GM21529 (cell line): ENCODE data around the gene DIAPH2.
"Not testable (repeated sequence)": the region's sequence is repeated elsewhere in the genome, so short reads cannot be mapped to it uniquely, and the experiment has no call there.

Source experiments
- ATAC-seq: cut with Tn5 transposase; IDR thresholded peaks from one replicate; pipeline ENCODE4 v1.9.1; 2021; ENCODE audit not compliant: unreplicated experiment

Gene DIAPH2

DNA sequence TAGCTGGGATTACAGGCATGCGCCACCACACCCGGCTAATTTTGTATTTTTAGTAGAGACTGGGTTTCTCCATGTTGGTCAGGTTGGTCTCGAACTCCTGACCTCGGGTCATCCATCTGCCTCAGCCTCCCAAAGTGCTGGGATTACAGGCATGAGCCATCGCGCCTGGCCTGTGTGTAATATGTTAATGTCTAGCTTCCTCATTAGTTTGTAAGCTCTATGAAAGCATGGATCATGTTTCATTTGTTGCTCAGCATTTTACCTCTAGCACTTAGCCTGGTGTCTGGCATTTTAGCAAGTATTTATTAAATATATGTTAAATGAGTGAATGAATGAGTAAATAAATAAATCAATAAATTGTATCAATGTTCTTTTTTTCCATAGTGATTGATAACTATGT is 29.8 kb downstream of the DIAPH2 start:
- ATAC-seq: not testable (repeated sequence)

DNA sequence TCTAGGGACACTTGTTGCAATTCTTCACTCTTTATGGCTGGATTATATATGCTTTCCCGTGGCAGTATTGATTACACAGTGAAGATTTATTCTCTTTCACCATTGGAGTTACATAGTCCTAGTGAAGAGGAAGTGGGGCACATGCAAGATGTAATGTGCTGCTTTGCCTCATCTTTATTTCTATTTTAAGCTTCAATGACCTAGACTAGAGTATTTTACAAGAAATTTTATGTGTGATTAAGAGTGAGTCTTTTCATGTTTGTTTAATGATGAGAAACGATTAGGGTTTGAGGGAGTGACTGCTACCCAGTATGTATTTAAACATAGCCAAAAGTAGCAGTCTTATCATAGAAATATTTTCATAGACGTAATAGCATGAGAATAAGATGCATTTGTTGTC is 30.8 kb downstream of the DIAPH2 start:
- ATAC-seq: no peak

GRCh38 chrX:96719161-96719875 is 34.7 kb downstream of the DIAPH2 start:
- ATAC-seq: no peak

DNA sequence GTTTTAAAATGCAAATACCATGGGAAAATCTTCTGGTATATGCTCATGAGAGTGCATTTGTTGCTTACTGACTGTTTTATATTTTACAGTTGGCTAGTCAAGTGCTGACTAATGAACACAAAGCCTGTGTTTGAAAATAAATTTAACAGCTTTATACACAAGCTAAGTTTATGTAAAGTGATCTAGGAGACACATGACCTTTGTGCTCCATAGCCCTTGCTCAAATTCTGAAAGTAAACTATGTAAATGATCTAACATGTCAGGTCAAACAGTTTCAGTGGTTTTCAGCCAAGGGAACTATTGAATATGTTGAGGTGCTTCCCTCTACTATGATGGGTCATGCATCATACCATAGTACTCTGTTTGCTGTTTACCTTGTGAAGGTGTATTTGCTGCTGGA is 36.7 kb downstream of the DIAPH2 start:
- ATAC-seq: peak; percentile 100

DNA sequence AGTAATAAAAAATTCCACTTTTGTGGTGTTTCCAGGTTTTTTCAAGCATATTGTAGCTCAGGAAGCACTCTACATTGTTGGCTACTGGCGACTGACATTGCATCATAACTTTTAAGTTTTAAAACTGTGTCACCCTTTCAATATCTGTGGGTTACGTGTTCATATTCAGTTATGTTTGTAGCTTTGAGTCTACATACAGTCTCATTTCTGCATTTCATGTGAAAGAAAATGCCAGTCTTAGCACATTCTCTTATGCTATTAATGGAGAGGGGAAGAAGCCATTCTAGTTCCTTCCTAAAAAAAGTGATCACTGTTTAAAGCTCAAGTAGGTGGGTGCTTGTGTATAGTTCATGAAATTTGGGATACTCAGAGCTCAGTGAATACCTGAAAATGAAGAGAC is 38.1 kb downstream of the DIAPH2 start:
- ATAC-seq: no peak

DNA sequence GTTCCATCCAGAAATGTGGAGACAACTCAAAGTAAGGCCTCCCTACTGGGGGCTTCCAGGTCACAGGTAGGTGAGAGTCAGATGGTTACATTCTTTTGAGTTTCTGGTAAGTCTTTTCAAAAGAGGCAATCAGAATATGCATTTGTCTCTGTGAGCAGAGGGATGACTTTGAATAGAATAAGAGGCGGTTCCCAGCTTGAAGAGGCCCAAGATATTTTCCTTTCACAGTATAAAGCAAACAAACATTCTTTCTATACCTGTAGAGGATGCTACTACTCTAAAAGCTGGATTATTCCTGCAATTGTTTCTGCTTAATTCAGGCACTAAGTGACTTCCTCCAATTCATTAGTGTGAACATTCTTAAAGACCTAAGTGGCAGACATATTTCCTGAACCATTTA is 44.4 kb downstream of the DIAPH2 start:
- ATAC-seq: no peak

- no peak for ATAC-seq
These were observed 45.4 kb downstream of the DIAPH2 start for GRCh38 chrX:96729868-96730643.

- not testable (repeated sequence) for ATAC-seq
These were observed 46.4 kb downstream of the DIAPH2 start for GRCh38 chrX:96731000-96731399.

GRCh38 chrX:96743367-96744073 is 58.9 kb downstream of the DIAPH2 start:
- no peak for ATAC-seq

DNA sequence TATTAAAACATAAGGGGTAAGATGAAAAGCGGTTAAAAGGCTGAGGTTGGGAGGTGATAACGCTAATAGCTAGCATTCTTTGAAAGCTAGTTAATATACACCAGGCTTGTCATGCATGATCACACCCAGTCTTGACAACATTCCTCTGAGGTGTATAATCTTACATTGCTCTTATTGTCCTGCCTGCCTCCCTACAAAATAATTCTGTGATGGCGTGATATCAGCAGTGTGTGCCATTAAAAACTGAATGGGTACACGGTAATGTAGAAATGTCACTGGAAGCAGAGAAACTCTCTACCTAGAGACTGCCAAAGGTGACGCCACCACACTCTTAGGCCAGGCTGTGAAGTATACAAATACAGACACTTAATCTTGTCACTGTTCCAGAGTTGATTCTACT is 68.1 kb downstream of the DIAPH2 start:
- no peak for ATAC-seq

DNA sequence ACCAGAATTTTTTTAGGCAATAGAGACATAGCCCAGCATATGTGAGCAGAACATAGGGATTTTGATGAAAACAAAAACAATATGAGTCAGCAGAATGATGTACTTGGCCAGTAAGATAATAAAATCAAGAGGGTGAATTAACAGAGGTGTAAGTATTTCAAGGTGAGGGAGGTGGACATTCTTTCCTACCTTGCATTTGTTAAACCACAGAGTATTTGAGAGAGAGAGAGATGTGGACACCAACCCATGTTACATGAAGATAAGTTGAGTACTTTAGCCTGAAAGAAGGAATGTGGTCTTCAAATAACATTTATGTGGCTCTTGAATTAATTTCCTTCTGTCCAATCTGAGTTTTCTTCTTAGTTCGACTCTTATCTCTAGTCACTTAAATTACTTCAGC is 68.6 kb downstream of the DIAPH2 start:
- ATAC-seq: no peak

GRCh38 chrX:96756491-96756890 is 71.8 kb downstream of the DIAPH2 start:
- no peak for ATAC-seq

DNA sequence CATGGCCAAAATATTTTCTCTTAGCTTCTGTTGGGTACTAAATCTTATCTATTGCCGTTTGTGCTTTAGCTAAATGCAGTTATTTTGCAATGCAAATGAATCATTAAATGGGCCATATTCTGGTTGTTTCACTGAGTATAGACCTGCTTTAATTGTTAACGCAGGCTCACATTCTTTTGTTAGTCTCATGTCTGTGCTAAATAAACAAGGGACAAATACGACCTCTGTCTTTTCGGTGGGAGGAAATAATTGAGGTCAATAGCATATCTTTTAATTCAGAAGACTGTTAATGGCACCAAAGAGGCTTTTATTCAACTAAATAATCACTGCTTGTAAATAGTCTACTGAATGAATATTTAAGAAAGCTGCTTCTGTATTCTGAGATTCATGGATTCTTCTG is 76.9 kb downstream of the DIAPH2 start:
- ATAC-seq: no peak

DNA sequence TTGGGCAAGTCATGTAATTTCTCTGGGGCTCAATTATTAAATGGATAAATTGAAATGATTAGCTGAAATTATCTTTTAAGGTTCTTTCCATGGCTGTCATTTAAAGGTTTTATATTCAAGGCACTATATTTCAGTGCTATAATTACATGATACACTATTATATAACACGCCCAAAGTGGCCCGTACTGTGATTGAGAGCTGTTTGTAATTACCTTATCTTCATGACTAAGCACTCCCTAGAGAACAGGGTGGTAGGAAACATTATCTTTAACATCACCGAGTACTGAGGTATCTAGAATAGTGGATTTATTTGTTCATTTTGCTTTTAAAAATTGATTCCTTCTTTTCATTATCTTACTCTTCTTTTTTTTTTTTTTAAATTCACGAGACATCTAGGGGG is 79.0 kb downstream of the DIAPH2 start:
- ATAC-seq: no peak

- peak; percentile 86 for ATAC-seq
These were observed 80.2 kb downstream of the DIAPH2 start for GRCh38 chrX:96764864-96765263.

DNA sequence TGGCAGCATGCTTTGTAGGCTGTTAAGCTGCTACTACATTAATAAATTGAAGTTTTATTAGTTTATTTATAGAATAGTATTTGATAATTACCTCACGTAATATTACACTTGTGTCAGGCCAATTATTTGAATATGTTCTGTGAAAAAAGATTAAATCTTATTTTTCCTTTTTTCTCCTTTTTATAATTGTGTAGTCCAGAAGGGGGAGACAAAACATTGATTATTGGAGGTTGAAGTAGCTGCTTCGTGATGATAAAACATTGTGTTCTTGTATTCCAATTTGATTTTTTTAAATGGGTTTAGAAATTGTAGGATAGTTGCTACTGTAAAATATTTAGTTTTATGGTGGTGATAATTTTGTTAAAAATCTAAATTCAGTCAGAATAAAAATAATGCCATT is 85.7 kb downstream of the DIAPH2 start:
- ATAC-seq: no peak

DNA sequence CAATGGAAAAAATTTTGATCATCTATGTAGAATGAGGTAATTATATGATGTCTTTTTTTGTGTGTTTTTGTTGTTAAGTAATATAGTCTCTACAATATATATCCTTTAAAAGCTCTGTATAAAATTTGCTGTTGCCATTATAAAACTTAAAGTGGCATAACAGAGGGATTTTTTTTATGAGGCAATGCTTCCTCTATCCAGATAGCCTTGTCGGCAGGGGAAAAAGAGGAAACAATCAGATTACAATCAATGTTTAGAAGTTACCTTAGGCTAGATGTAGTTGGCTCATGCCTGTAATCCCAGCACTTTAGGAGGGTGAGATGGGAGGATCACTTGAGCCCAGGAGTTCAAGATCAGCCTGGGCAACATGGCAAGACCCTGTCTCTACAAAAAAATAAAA is 86.8 kb downstream of the DIAPH2 start:
- ATAC-seq: no peak

DNA sequence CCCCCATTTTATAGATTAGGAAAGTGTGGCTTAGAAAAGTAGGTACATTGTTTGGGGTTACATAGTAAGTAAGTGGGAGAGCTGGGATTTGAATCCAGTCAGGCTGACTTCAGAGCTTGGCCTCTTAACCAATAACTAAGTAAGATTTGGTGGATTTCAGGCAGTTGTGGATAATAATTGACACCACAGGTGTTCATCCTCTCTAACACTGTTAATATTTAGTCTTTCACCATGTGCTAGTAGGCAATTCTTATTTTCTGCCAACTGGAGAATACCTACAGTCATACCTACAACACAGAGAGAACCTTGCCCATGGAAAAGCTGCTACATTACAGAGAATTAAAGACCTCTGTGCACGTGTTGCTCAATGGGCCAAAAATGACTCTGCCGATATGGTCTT is 89.5 kb downstream of the DIAPH2 start:
- no peak for ATAC-seq

GRCh38 chrX:96776966-96777365 is 92.3 kb downstream of the DIAPH2 start:
- ATAC-seq: no peak

- ATAC-seq: no peak
These were observed 106.9 kb downstream of the DIAPH2 start for GRCh38 chrX:96791559-96791958.

- ATAC-seq: no peak
These were observed 107.4 kb downstream of the DIAPH2 start for GRCh38 chrX:96792047-96792446.

- no peak for ATAC-seq
These were observed 114.3 kb downstream of the DIAPH2 start for GRCh38 chrX:96798982-96799381.
